Measurements from ENCODE around the gene DLGAP1. TPM values are rescaled to one million over a fixed set of nuclear protein-coding genes. Genes with fewer than 3 reads are reported as not detected.

DLGAP1 gene
- total RNA-seq, 1 donor from 2014 or later: 0.86 TPM

DNA sequence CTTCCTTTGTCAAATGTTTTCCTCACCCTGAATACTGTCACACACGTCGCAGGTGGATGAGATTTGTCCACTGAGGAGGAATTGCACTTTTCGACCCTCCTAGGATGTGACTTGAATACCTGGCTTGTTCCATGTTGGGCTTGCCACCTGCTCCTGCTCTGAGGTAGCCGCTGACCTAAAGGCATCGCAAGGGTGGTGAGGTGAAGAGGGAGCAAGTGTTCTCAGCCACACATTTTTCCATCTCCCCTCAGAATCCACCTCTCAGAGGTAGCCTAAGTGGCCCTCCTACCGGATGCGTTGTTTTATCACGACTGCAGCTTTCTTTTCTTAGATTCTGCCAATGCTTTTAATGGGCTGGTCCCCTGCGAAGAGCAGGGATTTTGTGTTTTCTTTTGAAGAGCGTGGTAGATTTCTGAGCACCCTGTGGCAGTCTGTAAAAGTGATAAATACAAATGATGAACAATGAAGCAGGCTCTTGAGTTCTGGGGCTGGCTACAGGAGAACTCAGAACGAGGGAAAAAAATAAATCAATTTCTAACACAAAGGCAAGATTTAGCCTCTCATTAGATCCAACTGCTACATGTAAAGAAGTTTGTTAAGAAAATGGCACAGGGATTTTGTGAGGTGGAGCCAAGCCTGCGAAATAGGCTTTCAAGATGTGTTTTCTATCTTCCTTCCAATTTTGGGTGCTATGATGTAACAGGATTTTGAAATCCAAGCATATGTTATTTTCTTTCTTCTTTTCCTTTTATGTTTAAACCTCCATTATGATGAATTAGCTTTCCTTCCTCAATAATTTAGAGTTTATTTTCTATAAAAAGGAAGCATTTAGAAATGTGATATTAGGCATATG, 618.4 kb downstream of the DLGAP1 start:
- intact Hi-C loops (cut with micrococcal nuclease): no loop called here

DNA sequence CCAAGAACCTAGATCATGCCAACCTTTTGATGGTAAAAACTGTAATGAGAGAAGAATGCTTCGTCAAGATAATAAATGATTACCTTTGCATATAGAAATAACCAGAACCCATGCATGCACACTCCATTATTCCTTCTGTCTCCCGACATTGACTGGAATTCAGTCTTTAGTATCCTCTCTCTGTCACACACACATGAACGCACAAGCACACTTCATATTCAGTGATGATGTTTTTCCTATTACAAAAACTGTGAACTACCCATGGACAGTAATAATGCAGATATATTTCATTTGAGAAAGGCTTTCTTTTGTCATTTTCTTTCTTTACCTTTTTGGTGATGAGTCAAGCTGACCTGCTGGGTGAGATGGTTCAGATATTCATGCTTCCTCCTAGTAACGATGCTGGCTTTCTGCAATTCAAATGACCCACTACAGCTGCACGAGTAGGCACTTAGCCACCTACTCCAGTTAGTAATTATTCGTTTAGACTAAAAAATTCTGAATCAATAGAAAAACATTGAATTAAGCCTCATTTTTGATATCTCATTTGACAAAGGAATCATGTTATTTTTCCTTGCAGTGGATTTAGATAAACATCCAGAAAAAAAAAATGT, 623.0 kb downstream of the DLGAP1 start:
- intact Hi-C loops (cut with micrococcal nuclease): no loop called here

DNA sequence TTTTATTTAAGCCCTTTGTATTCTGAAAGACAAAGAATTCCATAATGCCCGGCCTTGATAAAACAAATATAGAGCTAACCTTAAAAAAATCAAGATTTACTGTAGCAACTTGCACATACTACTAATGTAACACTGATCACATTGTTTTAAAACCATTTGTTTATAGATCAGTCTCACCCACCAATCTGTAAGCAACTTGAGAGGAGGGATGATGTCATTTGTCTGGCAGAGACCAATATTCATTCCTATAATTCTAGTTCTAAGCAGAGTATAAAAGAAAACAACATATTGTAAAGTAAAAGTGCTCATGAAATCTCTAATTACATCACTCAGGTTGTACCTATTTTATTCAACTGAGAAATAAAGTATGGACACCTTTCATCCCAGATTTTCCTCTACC, 624.5 kb downstream of the DLGAP1 start:
- intact Hi-C loops (cut with micrococcal nuclease): no loop called here

DNA sequence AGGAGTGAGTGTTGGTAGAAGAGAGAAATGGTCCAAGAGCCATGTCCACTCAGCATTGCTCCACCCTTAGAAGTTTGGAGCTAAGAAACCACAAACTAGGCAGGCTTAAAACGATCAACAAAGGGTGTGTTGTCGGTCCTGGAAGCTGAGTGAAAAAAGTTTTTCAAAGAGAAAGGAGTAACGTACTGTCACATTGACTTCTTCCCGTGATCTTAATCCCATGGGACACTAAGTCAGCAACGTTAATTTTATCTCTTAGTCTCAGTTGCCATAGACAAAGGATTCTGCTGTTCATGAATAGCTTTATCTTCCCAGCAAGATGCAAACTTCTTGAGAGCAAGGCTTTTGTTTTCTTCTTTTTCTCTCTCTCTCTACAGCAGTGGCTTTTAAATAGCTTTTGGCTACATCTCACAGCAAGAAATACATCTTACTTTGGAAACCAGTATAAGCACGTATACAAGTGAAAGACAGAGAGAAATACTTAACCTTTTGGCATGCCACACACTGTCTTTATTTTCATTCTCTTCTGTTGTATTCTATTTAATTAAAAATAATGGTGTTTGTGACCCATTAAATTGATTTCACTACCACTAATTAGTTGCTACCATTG, 627.8 kb downstream of the DLGAP1 start:
- intact Hi-C loops (cut with micrococcal nuclease): no loop called here

DNA sequence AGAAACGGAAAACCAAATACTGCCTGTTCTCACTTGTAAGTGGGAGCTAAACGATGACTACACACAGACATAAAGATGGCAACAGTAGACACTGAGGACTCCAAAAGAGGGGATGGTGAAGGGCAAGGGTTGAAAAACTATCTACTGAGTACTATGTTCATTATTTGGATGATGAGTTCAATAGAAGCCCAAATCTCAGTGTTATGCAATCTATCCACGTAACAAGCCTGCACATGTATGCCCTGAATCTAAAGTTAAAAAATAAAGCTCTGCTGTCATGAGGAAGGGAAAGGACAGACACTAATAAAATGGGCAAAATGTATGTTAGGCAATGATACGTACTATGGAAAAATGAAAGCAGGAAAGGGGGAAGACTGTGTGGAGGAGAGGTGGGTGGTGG, 629.1 kb downstream of the DLGAP1 start:
- intact Hi-C loops (cut with micrococcal nuclease): no loop called here

DNA sequence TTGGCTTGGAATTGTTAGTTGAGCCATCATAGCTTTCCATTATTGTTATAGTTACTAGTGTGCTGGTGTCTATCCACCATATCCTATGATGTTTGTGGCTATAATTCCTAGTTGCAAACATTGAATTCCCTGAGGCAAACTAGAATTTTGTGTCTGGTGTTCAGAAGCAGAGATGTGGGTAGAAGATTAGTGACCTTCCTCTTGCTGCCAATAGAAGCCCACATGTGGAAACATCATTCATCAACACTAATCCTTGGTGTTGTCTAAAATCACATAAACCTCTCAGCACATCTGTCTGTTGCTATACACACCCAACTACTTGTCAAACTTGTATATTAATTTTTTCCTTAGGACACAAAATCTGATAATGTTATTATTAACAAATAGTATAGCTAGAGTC, 631.0 kb downstream of the DLGAP1 start:
- intact Hi-C loops (cut with micrococcal nuclease): no loop called here

DNA sequence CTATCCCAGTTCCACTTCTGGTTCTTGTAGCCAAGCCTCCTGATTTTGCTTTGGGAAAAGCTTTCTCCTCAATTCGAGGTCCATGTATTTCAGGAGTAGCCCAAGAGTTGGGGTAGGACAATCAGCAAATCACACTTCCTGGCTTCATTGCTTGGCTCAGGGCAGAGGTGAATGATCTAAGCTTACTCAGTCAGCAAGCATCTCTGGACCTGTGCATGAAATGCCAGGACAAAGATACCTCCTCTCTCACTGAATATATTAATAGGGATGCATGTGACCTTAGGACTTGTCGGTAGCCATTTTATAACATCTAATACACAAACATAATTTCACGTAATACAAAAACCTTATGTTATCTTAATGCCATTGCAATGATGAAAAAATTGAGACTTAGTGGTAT, 632.0 kb downstream of the DLGAP1 start:
- intact Hi-C loops (cut with micrococcal nuclease): no loop called here

DNA sequence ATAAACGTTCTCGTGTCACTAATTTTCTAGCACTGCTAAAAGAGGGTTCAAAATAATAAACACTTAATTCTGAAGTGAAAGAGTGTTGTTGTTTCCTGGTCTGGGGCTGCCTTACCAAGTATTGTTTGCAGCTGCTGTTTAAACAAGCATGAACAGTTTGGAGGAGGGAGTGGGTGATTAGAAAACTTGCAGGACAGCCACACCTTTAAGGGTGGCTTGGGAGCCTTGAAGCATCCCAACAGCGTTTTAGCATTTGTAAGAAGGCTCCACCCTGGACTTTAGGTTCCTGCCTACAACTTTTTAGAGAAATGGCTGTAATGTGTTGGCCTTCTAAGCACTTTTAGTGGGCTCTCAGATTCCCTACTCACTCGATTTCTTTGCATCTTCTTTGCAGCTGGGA, 633.6 kb downstream of the DLGAP1 start:
- intact Hi-C loops (cut with micrococcal nuclease): no loop called here

DNA sequence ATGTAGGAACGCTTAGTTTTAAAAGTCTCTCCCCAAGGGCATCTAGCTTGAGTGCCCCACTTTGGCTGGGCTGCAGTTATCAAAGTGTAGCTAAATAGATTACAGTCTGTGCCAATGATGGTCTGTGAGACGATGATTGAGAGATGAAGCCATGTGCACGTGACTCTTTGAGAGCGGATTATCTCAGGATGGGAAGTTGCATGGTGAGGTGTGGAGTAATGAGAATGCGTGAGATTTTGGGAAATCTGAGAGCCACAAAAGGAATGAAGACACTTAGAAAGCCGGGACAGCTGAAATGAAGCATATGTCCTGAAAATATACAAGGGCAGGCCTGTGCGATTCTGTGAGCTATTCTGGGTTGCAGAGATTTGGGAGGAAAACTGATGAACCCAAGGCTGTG, 635.1 kb downstream of the DLGAP1 start:
- intact Hi-C loops (cut with micrococcal nuclease): no loop called here

DNA sequence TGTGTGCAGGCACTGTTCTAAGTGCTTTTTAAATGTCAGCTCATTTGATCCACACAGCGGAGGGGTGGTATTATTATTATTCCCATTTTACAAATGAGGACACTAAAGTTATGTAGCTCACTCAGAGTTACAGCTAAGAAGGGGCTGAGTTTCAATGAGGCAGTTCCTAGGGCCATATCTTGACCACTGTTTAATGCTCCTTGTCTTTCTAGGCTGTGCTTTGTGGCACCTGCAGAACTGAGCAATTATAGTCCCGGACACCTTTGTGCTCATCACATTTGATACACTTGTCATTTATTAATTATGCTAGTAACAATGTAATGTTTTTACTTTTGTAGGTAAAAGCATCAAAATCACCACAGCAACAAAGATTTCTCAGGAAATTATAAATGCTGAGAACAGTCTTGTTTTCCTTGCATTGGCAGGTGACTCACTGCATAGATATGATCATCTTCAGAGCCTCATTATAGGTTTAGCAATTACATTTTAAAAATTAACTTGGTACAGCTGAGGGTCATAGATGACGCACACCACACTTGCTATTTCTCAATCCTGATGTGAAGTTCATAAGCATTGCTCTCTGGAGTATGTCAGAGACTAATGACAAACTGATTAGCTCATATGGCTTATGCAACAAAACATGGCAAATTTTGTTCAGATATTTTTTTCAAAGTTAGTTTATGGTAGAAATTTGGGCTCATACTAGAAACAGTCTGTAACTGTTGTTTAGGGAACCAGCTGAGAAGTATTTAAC, 638.3 kb downstream of the DLGAP1 start:
- intact Hi-C loops (cut with micrococcal nuclease): no loop called here

DNA sequence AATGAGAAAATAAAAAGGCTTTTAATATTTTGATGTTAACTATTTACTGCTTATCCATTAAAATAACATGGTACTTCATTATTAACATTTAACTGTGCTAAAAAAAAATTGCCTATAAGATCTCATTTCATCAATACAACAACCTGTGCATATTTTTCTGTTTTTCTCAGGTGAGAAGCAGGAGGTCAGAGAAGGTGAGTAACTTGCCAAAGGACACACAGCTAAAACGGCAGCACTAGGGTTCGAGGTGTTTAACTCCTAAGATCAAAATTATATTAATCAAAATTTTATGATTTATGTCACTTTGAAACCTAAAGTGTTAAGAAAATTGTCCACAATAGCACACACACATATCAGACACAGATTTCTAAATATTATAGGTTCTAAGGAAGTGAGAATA, 639.1 kb downstream of the DLGAP1 start:
- intact Hi-C loops (cut with micrococcal nuclease): no loop called here

DNA sequence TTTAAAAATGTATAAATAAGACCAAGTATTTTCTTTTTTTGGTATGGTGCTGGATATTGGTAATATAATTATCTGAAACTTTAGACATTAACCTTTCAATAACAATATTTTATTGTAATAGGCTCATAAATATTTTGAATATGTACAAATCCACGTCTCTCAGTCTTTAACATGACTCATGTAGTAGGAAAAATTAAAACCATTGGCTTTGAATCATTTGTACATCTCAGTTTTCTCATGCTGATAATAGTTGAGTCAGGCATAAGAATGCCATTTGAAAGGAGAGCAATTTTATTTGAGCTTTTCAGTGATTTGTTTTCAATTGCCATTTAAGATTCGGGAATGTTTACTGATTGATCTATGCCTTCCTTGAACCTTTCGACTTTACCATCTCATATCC, 640.3 kb downstream of the DLGAP1 start:
- intact Hi-C loops (cut with micrococcal nuclease): no loop called here

DNA sequence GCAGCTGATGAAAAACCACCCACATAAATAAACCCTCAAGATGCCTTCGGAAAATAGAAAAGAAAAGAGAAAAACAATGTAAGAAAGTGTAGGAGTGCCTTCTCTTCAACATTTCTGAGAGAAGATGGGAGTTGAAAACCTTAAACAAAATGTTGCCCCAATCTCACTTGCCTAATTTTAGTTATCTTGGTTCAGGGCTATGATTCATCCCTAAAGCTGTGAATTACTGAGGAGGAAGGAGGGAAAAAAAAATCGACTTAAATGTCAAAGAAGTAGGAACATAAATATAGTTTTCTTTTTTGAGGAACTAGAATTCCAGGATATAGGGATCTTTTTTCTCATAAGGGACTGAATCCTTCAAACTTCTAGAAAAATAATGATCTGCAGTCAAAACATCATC, 644.8 kb downstream of the DLGAP1 start:
- intact Hi-C loops (cut with micrococcal nuclease): no loop called here

DNA sequence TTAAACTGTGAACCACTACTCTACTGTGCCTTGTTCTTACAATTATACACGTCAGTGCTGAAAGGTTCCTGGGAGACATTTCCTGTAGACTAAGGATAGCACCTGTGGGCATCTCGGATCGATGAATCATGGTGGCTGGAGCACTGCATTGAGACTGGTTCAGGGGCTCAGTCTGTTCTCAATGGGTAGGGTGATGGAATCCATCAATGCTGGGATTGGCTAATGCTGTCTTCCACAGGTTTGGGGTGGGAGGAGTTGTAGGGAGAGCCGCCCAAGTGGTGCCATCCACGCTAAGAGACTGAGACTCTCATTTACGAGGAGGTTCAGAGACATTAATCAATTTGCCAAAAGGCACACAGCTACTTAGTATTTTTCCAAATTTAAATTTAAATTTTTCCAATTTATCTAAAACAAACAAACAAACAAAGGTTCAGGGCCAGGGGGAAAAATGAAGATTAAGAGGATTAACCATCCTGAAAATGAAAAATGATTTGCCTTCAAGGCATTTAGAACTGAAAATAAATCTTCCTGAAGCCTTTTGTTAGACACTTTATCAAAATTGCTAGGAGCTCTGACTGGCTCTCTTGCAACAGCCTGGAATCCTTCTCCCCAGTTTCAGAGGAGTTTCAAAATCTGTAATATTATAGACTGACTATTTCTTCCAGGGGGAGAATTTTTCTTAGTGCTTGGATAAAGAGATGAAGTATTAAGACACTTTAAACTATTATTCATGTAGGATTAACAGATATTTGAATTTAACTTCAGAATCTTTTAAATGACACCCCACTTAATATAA, 645.9 kb downstream of the DLGAP1 start:
- intact Hi-C loops (cut with micrococcal nuclease): no loop called here

DNA sequence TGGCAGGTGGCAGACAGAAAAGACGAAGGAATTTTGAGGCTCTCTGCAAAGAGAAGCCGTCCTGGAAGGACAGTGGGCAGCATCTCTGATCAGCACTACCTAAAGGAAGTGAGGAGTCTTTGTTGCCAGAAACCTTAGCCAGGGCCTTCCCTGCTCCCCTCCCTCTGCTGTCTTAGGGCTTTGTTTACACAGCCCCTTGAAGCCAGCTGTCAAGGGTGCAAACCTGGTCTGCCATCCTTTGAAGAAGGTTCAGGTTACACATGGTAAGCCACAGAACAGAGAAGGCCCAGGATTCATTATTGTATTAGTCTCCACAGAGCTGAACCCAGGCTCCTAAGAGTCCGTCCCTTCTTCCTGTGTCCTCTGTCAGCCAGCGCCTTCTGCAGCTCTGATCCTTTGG, 648.5 kb downstream of the DLGAP1 start:
- intact Hi-C loops (cut with micrococcal nuclease): no loop called here

DNA sequence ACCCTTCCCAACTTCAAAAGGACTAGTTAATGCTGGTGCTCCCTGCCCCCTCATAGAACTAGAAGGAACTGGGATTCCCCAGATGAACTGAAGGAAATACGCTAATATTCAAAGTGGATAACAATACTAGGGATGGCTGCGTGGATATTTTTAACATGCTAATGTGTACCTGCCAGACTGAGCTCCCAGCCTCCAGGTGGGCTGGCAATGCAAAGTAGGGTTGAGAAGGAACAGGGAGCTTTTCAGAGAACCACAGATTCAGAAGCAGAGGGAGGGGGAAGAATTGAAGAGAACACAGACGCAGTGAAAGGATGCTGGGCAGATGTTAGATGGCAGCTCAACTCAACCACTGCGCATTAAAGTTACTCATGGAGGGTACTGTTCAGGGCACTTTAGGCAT, 650.8 kb downstream of the DLGAP1 start:
- intact Hi-C loops (cut with micrococcal nuclease): no loop called here

DNA sequence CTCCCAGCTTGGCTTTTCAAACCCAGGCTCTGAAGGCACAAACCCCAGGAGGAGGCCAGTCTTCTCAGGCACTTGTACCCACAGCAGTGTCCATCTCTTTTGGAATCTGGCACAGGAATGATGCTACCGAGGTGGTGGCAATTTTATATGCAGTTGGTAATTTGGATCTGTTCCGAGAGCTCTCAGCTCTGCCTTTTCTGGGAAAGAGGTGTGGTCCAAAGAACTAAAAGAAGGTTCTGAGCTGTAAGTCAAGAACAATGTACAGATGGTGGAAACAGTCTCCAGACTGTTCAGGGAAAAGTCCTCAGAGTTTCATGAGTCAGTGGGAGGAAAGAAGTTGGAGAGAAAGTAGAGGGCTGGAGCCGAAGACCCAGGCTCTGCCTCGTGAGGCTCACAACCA, 651.8 kb downstream of the DLGAP1 start:
- intact Hi-C loops (cut with micrococcal nuclease): no loop called here

DNA sequence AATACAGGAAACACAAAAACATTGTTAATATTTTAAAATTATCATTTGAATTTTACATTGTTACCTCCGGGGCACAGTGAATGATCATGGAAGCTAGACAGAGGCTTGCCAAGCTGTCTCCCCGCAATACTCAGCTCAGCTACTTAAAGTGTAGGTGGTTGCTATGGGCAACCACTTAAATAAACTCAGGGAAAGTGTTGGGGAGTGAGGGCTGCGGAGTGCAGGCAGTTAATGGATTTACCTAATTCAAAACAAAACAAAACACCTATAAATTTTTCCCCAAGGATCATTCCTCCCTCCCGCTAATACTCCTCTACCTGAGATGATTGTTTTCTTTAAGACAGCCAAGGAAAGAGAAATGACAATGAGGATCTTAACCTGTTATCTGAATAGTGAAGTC, 655.6 kb downstream of the DLGAP1 start:
- intact Hi-C loops (cut with micrococcal nuclease): no loop called here

DNA sequence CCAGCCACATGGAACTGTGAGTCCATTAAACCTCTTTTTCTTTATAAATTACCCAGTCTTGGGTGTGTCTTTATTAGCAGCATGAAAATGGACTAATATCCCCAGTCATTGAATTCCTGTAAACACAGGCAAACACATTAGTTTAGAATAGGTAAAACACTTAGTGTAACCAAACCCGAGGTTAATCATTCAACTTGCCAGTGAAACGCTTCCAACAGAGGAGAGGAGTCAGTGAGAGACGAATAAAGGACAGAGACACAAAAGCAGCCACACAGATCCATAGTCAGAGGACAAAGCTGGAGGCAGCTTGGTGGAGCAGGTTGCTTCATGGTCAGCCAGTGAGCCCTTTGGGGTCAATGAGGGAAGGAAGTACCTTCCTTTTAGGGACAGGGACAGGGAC, 657.1 kb downstream of the DLGAP1 start:
- intact Hi-C loops (cut with micrococcal nuclease): no loop called here

DNA sequence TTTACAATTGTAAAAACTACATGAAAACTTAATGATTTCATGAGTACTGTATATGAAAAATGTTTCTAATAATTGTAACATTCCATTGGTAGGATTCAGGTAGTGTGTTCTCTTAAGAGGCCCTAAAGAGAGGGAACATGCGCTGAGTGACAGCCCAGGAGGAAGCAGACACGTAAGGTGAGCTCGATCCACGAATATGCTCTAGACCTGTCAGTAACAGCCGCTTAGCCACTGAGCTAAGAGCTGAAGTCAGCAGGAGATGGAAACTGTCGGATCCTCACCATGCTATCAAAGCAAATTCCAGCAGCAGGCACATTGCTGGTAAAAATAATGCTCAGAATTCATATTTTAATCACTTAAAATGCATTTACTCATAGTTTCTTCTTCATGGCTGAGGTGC, 658.7 kb downstream of the DLGAP1 start:
- intact Hi-C loops (cut with micrococcal nuclease): no loop called here
